CD14-positive monocyte (primary cell): ENCODE results near the gene ZNF254. TPM values are rescaled to one million over a fixed set of nuclear protein-coding genes. Genes with fewer than 3 reads are reported as not detected.
"Not testable (repeated sequence)": the region's sequence is repeated elsewhere in the genome, so short reads cannot be mapped to it uniquely, and the experiment has no call there.

Experiments used
- DNase-seq, 3 donors: peaks; one replicate each; pipeline ENCODE4 v3.0.0-alpha.2; 2011 to 2022
- H2AFZ ChIP-seq: 2 replicates; pipeline ENCODE4 v1.6.0; 2012; ENCODE audit warnings: mild to moderate bottlenecking, low read depth, low read length, inconsistent platforms; ENCODE audit not compliant: insufficient read depth, poor library complexity, severe bottlenecking
- H3K27ac ChIP-seq, 2 donors: 1 replicate in 1 of 2; 2 replicates in 1 of 2; pipeline ENCODE4 v1.5.1; 2012 to 2013; ENCODE audit warnings: low read length in 2 of 2, control low read depth in 1 of 2, inconsistent platforms in 1 of 2, low read depth in 1 of 2, mild to moderate bottlenecking in 1 of 2
- H3K27me3 ChIP-seq, 2 donors: one replicate each; pipeline versions ENCODE4 v1.6.0 to v1.6.1; 2011 to 2013; ENCODE audit warnings: low read length in 2 of 2; ENCODE audit not compliant: control insufficient read depth in 2 of 2, insufficient read depth in 2 of 2
- H3K36me3 ChIP-seq, 2 donors: replicated peaks in 1 of 2; 1 replicate in 1 of 2; 2 replicates in 1 of 2; pipeline versions ENCODE4 v1.5.1 to v1.6.1; 2012 to 2013; ENCODE audit warnings: low read length in 2 of 2, control low read depth in 1 of 2, inconsistent platforms in 1 of 2, mild to moderate bottlenecking in 1 of 2; ENCODE audit not compliant: insufficient read depth in 2 of 2, control insufficient read depth in 1 of 2
- H3K4me1 ChIP-seq, 2 donors: 1 replicate in 1 of 2; 2 replicates in 1 of 2; pipeline versions ENCODE4 v1.5.1 to v1.6.1; 2012 to 2013; ENCODE audit warnings: low read length in 2 of 2, control low read depth in 1 of 2, inconsistent platforms in 1 of 2, mild to moderate bottlenecking in 1 of 2, moderate library complexity in 1 of 2; ENCODE audit not compliant: insufficient read depth in 2 of 2, control insufficient read depth in 1 of 2
- H3K4me2 ChIP-seq: replicated peaks from 2 replicates; pipeline ENCODE3; 2012; ENCODE audit warnings: low read length, moderate library complexity, mild to moderate bottlenecking; ENCODE audit not compliant: poor library complexity, severe bottlenecking; ENCODE audit errors: extremely low read depth
- H3K4me3 ChIP-seq, 3 experiments: fragments of 200-600 bp in 1 of 3; sonication (generic) in 1 of 3; replicated peaks in 1 of 3; 1 replicate in 2 of 3; 2 replicates in 1 of 3; pipeline ENCODE4 v1.5.1; 2011 to 2013; ENCODE audit warnings: low read length in 3 of 3, mild to moderate bottlenecking in 3 of 3, control low read depth in 2 of 3, low read depth in 2 of 3, inconsistent platforms in 1 of 3, moderate library complexity in 1 of 3
- H3K79me2 ChIP-seq: 2 replicates; pipeline ENCODE4 v1.6.0; 2012; ENCODE audit warnings: mild to moderate bottlenecking, control low read depth, inconsistent platforms, low read length, moderate library complexity; ENCODE audit not compliant: insufficient read depth
- H3K9ac ChIP-seq: 2 replicates; pipeline ENCODE4 v1.6.0; 2017; ENCODE audit warnings: low read length, mild to moderate bottlenecking; ENCODE audit not compliant: insufficient read depth, poor library complexity, severe bottlenecking
- H3K9me3 ChIP-seq, 2 donors: replicated peaks in 1 of 2; 1 replicate in 1 of 2; 2 replicates in 1 of 2; pipeline versions ENCODE4 v1.5.1 to v1.6.1; 2012 to 2013; ENCODE audit warnings: low read length in 2 of 2, control low read depth in 1 of 2; ENCODE audit not compliant: control insufficient read depth in 1 of 2, insufficient read depth in 1 of 2
- H4K20me1 ChIP-seq: 2 replicates; pipeline ENCODE4 v1.6.0; 2012; ENCODE audit warnings: mild to moderate bottlenecking, low read length, control low read depth, moderate library complexity; ENCODE audit not compliant: insufficient read depth
- H3K27ac Mint-ChIP-seq, 7 donors: one replicate each; pipeline ENCODE4 v1.8.0; 2020; ENCODE audit warnings: mild to moderate bottlenecking in 7 of 7, mixed read lengths in 7 of 7, moderate library complexity in 6 of 7, inconsistent platforms in 2 of 7
- H3K27me3 Mint-ChIP-seq, 3 donors: one replicate each; pipeline ENCODE4 v1.8.0; 2021 to 2022; ENCODE audit warnings: low read depth in 3 of 3, mild to moderate bottlenecking in 3 of 3, mixed read lengths in 3 of 3, moderate library complexity in 3 of 3, inconsistent platforms in 1 of 3
- H3K36me3 Mint-ChIP-seq, 2 donors: one replicate each; pipeline ENCODE4 v1.8.0; 2020; ENCODE audit warnings: mixed read lengths in 2 of 2, inconsistent platforms in 1 of 2, mild to moderate bottlenecking in 1 of 2
- H3K4me1 Mint-ChIP-seq: one replicate; pipeline ENCODE4 v1.8.0; 2020; ENCODE audit warnings: mild to moderate bottlenecking, mixed read lengths
- H3K4me3 Mint-ChIP-seq, 2 donors: one replicate each; pipeline ENCODE4 v1.8.0; 2020; ENCODE audit warnings: mild to moderate bottlenecking in 2 of 2, mixed read lengths in 2 of 2, moderate library complexity in 1 of 2
- H3K9me3 Mint-ChIP-seq, 7 donors: one replicate each; pipeline ENCODE4 v1.8.0; 2020 to 2022; ENCODE audit warnings: mixed read lengths in 7 of 7, mild to moderate bottlenecking in 6 of 7, moderate library complexity in 6 of 7, inconsistent platforms in 2 of 7
- CTCF ChIP-seq: fragments of 200-600 bp; IDR thresholded peaks from one replicate; pipeline ENCODE4 v1.8.0; 2022; ENCODE audit warnings: antibody characterized with exemption, mild to moderate bottlenecking
- WGBS: methylation state at CpG from one replicate; pipeline ENCODE4 v1.1.5; 2013; ENCODE audit warnings: missing lambda C conversion rate; ENCODE audit not compliant: insufficient coverage; 5-methylcytosine and 5-hydroxymethylcytosine counted together
- intact Hi-C, 2 donors: fragments of 100-400 bp; cut with micrococcal nuclease; formaldehyde crosslinking; loops; one replicate each; pipeline versions ENCODE4 v1.15.0 to v1.15.1; 2023
- polyA minus RNA-seq: library from RNA; depleted of rRNA, polyadenylated mRNA; stranded (reverse); fragments of >200 nt; gene quantifications from 2 replicates; pipeline ENCODE4 v1.2.3, GENCODE V29; 2012
- polyA plus RNA-seq, 3 donors: library from polyadenylated mRNA; depleted of rRNA in 1 of 3; unstranded in 2 of 3; stranded (reverse) in 1 of 3; fragments of 300-500 nt in 2 of 3; fragments of >200 nt in 1 of 3; fragmentation: Illumina TruSeq in 2 of 3; gene quantifications; 1 replicate in 2 of 3; 2 replicates in 1 of 3; pipeline ENCODE4 v1.2.3, GENCODE V29; 2012 to 2021
- total RNA-seq, 12 experiments: library from RNA in 1 of 12; stranded (reverse) in 1 of 12; fragments of 120-200 nt in 1 of 12; gene quantifications; one replicate each; pipeline ENCODE4 v1.2.4 and lab custom pipeline; 2013 to 2026; ENCODE audit warnings: mixed read lengths in 6 of 12, inconsistent platforms in 1 of 12

Gene ZNF254
- 7.5 TPM for total RNA-seq (2013)
- polyA plus RNA-seq (1 to 10 TPM; 1.4 to 2.9 (median 1.7) TPM), polyA minus RNA-seq (2.5 and 3.3 TPM in 2 replicates), total RNA-seq (lab: John Stamatoyannopoulos, UW) (3.4 to 13.5 (median 9.4) reads per million in 11 experiments)

DNA sequence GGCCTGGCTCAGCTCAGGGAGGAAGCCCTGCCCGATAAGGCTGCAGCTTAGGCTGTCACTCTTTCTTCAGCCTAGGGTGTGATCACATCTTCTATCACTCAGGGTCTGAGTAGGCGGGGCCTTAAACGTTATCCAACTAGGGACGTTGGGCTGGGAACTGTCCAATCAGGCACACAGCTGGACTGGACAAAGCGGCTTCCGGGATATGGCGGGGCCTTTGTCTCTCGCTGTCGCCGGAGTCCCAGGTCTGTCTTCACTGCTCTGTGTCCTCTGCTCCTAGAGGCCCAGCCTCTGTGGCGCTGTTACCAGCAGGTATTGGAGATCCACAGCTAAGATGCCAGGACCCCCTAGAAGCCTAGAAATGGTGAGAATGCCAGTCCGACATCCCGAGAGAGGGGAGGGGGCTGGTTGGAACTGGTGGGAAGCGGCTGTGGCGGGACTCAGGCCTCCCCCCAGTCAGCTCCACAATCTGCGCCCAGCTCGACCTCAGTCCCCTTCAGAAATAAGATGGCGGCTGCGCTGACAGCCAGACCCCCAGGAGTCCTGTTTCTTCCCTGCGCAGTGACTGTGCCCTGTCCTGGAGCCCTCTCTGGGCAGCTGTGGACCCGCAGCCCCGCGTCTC, at the start of gene ZNF254:
TSS of gene ZNF254 (plus strand) at position 214 of the 622 bp plus-strand sequence. CDS start at position 335, 121 bp downstream.
- H3K27me3 Mint-ChIP-seq: peaks cover 0 to 3% (median 0%) of the 10 kb centered on the region in 3 donors

DNA sequence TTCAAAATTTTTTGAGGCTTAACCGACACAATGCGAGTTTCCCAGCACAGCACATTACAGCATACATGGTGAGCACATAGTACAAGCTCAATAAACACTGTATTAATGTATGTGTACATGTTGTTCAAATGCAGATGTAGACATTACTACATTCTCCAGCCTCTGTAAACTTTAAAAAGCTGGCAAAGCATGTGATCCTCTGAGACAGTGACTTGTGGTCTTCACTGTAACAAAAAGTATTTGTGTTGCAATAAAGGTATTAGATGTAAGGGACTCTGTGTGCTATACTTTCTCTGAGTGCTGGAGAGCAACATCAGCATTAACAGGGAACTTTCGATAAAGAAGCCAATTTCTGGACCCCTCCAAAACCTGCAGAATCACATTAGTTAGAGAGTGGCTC, 46.4 kb upstream of the ZNF254 start:
- no peak for TF ChIP-seq CTCF

More for the DNA sequence above, at the start of gene ZNF254:
- Mint-ChIP-seq H3K4me3 (peak within 1 kb of the TSS; percentile 91 to 95), H3K36me3 (peaks cover 9 to 24% of the 10 kb centered on the region in 2 donors), H3K9me3 (peaks cover 8 to 44% (median 28%) of the 10 kb centered on the region in 7 donors), H3K27ac (peak within 1 kb of the TSS; percentile 95 to 99 (median 96)), H3K4me1 (peaks cover 6% of the 10 kb centered on the region)
- Histone ChIP-seq H3K4me3 (peak within 1 kb of the TSS; percentile 64 to 93 (median 93)), H3K27ac (peak within 1 kb of the TSS; percentile 91 to 95), H3K4me2 (peak within 1 kb of the TSS; percentile 80), H3K79me2 (peaks cover 42% of the 10 kb centered on the region), H4K20me1 (no peaks in the 10 kb centered on the region), H3K27me3 (no peaks in the 10 kb centered on the region), H2AFZ (peak within 1 kb of the TSS; percentile 86), H3K36me3 (peaks cover 0 to 7% of the 10 kb centered on the region in 2 donors), H3K9me3 (peaks cover 11 to 16% of the 10 kb centered on the region in 2 donors), H3K4me1 (peaks cover 5 to 9% of the 10 kb centered on the region in 2 donors), H3K9ac (peak within 1 kb of the TSS; percentile 96)
- no peak for TF ChIP-seq CTCF
- peak; percentile 80 to 86 (median 82) for DNase-seq
- WGBS: 0% methylated on average over 21 of the region's 23 CpGs
- intact Hi-C loops: loop anchor here in 1 of 2 donors (10.0 kb wide), 1 partner anchor 52 kb away; no protein-coding TSS in a partner anchor

GRCh38 chr19:24041326-24041725, 45.7 kb upstream of the ZNF254 start:
- H3K27me3 ChIP-seq, H3K27ac ChIP-seq, H3K9me3 Mint-ChIP-seq, H3K4me3 Mint-ChIP-seq, H3K9me3 ChIP-seq, H3K4me2 ChIP-seq, intact Hi-C loops, H4K20me1 ChIP-seq, H2AFZ ChIP-seq, H3K4me1 ChIP-seq, H3K4me3 ChIP-seq, DNase-seq, H3K27ac Mint-ChIP-seq, H3K27me3 Mint-ChIP-seq, H3K9ac ChIP-seq: not testable (repeated sequence)
- WGBS: 92% methylated on average over 2 of the region's 32 CpGs
- Histone ChIP-seq H3K36me3 (peaks cover 13 to 56% of the 10 kb centered on the region in 2 donors), H3K79me2 (peaks cover 45% of the 10 kb centered on the region)
- peaks cover 41 to 66% of the 10 kb centered on the region in 2 donors for H3K36me3 Mint-ChIP-seq
- H3K4me1 Mint-ChIP-seq: peaks cover 10% of the 10 kb centered on the region

More for the DNA sequence above, 46.4 kb upstream of the ZNF254 start:
- H3K4me3 ChIP-seq: no peak overlapping the region
- H3K27me3 ChIP-seq: no peaks in the 10 kb centered on the region
- intact Hi-C loops: no loop called here
- Mint-ChIP-seq H3K27me3 (peaks cover 0 to 1% (median 0%) of the 10 kb centered on the region in 3 donors), H3K4me3 (no peak overlapping the region), H3K4me1 (peaks cover 15% of the 10 kb centered on the region), H3K9me3 (peaks cover 2 to 10% (median 5%) of the 10 kb centered on the region in 7 donors), H3K36me3 (peaks cover 43 to 66% of the 10 kb centered on the region in 2 donors), H3K27ac (no peak overlapping the region)
- peaks cover 10 to 55% of the 10 kb centered on the region in 2 donors for H3K36me3 ChIP-seq
- peaks cover 0 to 3% of the 10 kb centered on the region in 2 donors for H3K9me3 ChIP-seq
- peaks cover 9 to 10% of the 10 kb centered on the region in 2 donors for H3K4me1 ChIP-seq
- H4K20me1 ChIP-seq: peaks cover 3% of the 10 kb centered on the region
- H3K4me2 ChIP-seq: no peak overlapping the region
- no CpG with 5 or more reads among the region's 3 CpGs for WGBS
- H3K27ac ChIP-seq: no peak overlapping the region
- no peak for DNase-seq
- H3K9ac ChIP-seq: no peak overlapping the region
- peaks cover 52% of the 10 kb centered on the region for H3K79me2 ChIP-seq
- H2AFZ ChIP-seq: no peak overlapping the region
